ENCODE results near the gene CA11. TPM values are rescaled to one million over a fixed set of nuclear protein-coding genes. Genes with fewer than 3 reads are reported as not detected.

CA11 gene
- total RNA-seq, 1 donor from 2014 or later: 9.1 TPM

- no peak for DNase-seq (ENCODE audit: low spot score)
- TF ChIP-seq CTCF (IDR thresholded peaks at IDR 0.05): no peak
- Mint-ChIP-seq H3K27ac (ENCODE audit: unreplicated experiment) (peak overlapping the region; percentile 5), H3K4me3 (ENCODE audit: unreplicated experiment) (peak overlapping the region; percentile 93), H3K4me1 (ENCODE audit: low read depth) (peaks cover 37% of the 10 kb centered on the region), H3K36me3 (ENCODE audit: low read depth) (peaks cover 15% of the 10 kb centered on the region), H3K9me3 (ENCODE audit: low read depth) (no peaks in the 10 kb centered on the region), H3K27me3 (ENCODE audit: low read depth) (no peaks in the 10 kb centered on the region)
These were observed 29.4 kb downstream of the CA11 start for GRCh38 chr19:48616491-48617056.

GRCh38 chr19:48616041-48616436, 29.9 kb downstream of the CA11 start:
- peaks cover 37% of the 10 kb centered on the region for H3K4me1 Mint-ChIP-seq (ENCODE audit: low read depth)

GRCh38 chr19:48615231-48616040, 30.6 kb downstream of the CA11 start:
- H3K4me1 Mint-ChIP-seq (ENCODE audit: low read depth): peaks cover 37% of the 10 kb centered on the region
- DNase-seq (ENCODE audit: low spot score): no peak
- peaks cover 15% of the 10 kb centered on the region for H3K36me3 Mint-ChIP-seq (ENCODE audit: low read depth)
- peak overlapping the region; percentile 2 for H3K27ac Mint-ChIP-seq (ENCODE audit: unreplicated experiment)
- no peaks in the 10 kb centered on the region for H3K9me3 Mint-ChIP-seq (ENCODE audit: low read depth)
- TF ChIP-seq CTCF (IDR thresholded peaks at IDR 0.05): no peak
- H3K27me3 Mint-ChIP-seq (ENCODE audit: low read depth): no peaks in the 10 kb centered on the region
- H3K4me3 Mint-ChIP-seq (ENCODE audit: unreplicated experiment): peak overlapping the region; percentile 25

More at GRCh38 chr19:48616041-48616436, 29.9 kb downstream of the CA11 start:
- Mint-ChIP-seq H3K9me3 (ENCODE audit: low read depth) (no peaks in the 10 kb centered on the region), H3K36me3 (ENCODE audit: low read depth) (peaks cover 15% of the 10 kb centered on the region), H3K27me3 (ENCODE audit: low read depth) (no peaks in the 10 kb centered on the region), H3K4me3 (ENCODE audit: unreplicated experiment) (no peak overlapping the region), H3K27ac (ENCODE audit: unreplicated experiment) (peak overlapping the region; percentile 2)
- DNase-seq (ENCODE audit: low spot score): no peak
- no peak for TF ChIP-seq CTCF (IDR thresholded peaks at IDR 0.05)

- Mint-ChIP-seq H3K27ac (ENCODE audit: unreplicated experiment) (peak within 1 kb of the TSS; percentile 46), H3K27me3 (ENCODE audit: low read depth) (no peaks in the 10 kb centered on the region), H3K4me3 (ENCODE audit: unreplicated experiment) (peak within 1 kb of the TSS; percentile 25), H3K36me3 (ENCODE audit: low read depth) (peaks cover 15% of the 10 kb centered on the region), H3K9me3 (ENCODE audit: low read depth) (no peaks in the 10 kb centered on the region), H3K4me1 (ENCODE audit: low read depth) (peaks cover 29% of the 10 kb centered on the region)
- DNase-seq (ENCODE audit: low spot score): no peak
- no peak for TF ChIP-seq CTCF (IDR thresholded peaks at IDR 0.05)
These were observed 31.4 kb downstream of the CA11 start, which contains the start of gene FAM83E for GRCh38 chr19:48614436-48615230. Gene FAM83E, minus strand, starts transcription at chr19:48615076. Its CDS starts 1,704 bp downstream, at chr19:48613372.

- H3K27me3 Mint-ChIP-seq (ENCODE audit: low read depth): no peaks in the 10 kb centered on the region
- peaks cover 15% of the 10 kb centered on the region for H3K36me3 Mint-ChIP-seq (ENCODE audit: low read depth)
- no peak overlapping the region for H3K4me3 Mint-ChIP-seq (ENCODE audit: unreplicated experiment)
- DNase-seq (ENCODE audit: low spot score): no peak
- H3K9me3 Mint-ChIP-seq (ENCODE audit: low read depth): no peaks in the 10 kb centered on the region
- TF ChIP-seq CTCF (IDR thresholded peaks at IDR 0.05): no peak
- H3K4me1 Mint-ChIP-seq (ENCODE audit: low read depth): peaks cover 27% of the 10 kb centered on the region
- peak overlapping the region; percentile 46 for H3K27ac Mint-ChIP-seq (ENCODE audit: unreplicated experiment)
These were observed 32.0 kb downstream of the CA11 start for GRCh38 chr19:48613852-48614435.

Data from chondrocyte (in vitro differentiated cells).